H7 (cell line): ENCODE results near the gene HMGN3. TPM values are rescaled to one million over a fixed set of nuclear protein-coding genes. Genes with fewer than 3 reads are reported as not detected.
A peak's percentile ranks its signal among the peaks of the same experiment; 100 is the strongest.
"Not testable (repeated sequence)": the region's sequence is repeated elsewhere in the genome, so short reads cannot be mapped to it uniquely, and the experiment has no call there.

ENCODE experiments used
- DNase-seq: peaks from one replicate; pipeline ENCODE4 v3.0.0; 2012
- H3K27me3 ChIP-seq: 2 replicates; pipeline ENCODE4 v1.6.0; 2011; ENCODE audit warnings: mild to moderate bottlenecking, low read length; ENCODE audit not compliant: control insufficient read depth, insufficient read depth
- H3K36me3 ChIP-seq: replicated peaks from 2 replicates; pipeline ENCODE4 v1.5.1; 2011; ENCODE audit warnings: low read length; ENCODE audit not compliant: control insufficient read depth, insufficient read depth
- H3K4me3 ChIP-seq: 2 replicates; pipeline ENCODE4 v1.5.1; 2011; ENCODE audit warnings: low read depth, mild to moderate bottlenecking, control low read depth, low read length, moderate library complexity; ENCODE audit not compliant: insufficient read depth
- total RNA-seq: library from RNA; depleted of rRNA; stranded (reverse); fragments of >200 nt; shearing (Covaris generic); gene quantifications from 2 replicates; pipeline ENCODE4 v1.2.3, GENCODE V29; 2014; rRNA removed

HMGN3 gene
- 89.6 and 95.9 TPM in 2 replicates for total RNA-seq

GRCh38 chr6:79234150-79235022 lies at the start of gene HMGN3:
Gene HMGN3, minus strand, starts transcription at chr6:79234682.
- Histone ChIP-seq H3K36me3 (no peaks in the 10 kb centered on the region), H3K27me3 (no peaks in the 10 kb centered on the region), H3K4me3 (peak within 1 kb of the TSS; percentile 63)
- peak; percentile 93 for DNase-seq

GRCh38 chr6:79280756-79281155 lies 46.3 kb upstream of the HMGN3 start:
- DNase-seq = no peak
- no peak overlapping the region for H3K4me3 ChIP-seq
- no peaks in the 10 kb centered on the region for H3K27me3 ChIP-seq
- no peaks in the 10 kb centered on the region for H3K36me3 ChIP-seq

- no peak for DNase-seq
- H3K27me3 ChIP-seq = no peaks in the 10 kb centered on the region
- no peak overlapping the region for H3K4me3 ChIP-seq
- H3K36me3 ChIP-seq = no peaks in the 10 kb centered on the region
Observed at GRCh38 chr6:79277109-79277508, 42.6 kb upstream of the HMGN3 start.

- H3K4me3 ChIP-seq = no peak overlapping the region
- H3K36me3 ChIP-seq = no peaks in the 10 kb centered on the region
- DNase-seq = no peak
- no peaks in the 10 kb centered on the region for H3K27me3 ChIP-seq
Observed at GRCh38 chr6:79269877-79270276, 35.4 kb upstream of the HMGN3 start.

GRCh38 chr6:79267128-79267527 lies 32.6 kb upstream of the HMGN3 start:
- Histone ChIP-seq H3K27me3 (no peaks in the 10 kb centered on the region), H3K36me3 (no peaks in the 10 kb centered on the region), H3K4me3 (no peak overlapping the region)
- no peak for DNase-seq

- no peak overlapping the region for H3K4me3 ChIP-seq
Observed at GRCh38 chr6:79266051-79266450, 31.6 kb upstream of the HMGN3 start.

GRCh38 chr6:79263359-79263758 lies 28.9 kb upstream of the HMGN3 start:
- H3K27me3 ChIP-seq = no peaks in the 10 kb centered on the region
- DNase-seq = no peak
- no peaks in the 10 kb centered on the region for H3K36me3 ChIP-seq
- H3K4me3 ChIP-seq = no peak overlapping the region

More at GRCh38 chr6:79266051-79266450, 31.6 kb upstream of the HMGN3 start:
- no peak for DNase-seq
- H3K36me3 ChIP-seq = no peaks in the 10 kb centered on the region
- H3K27me3 ChIP-seq = no peaks in the 10 kb centered on the region

DNA sequence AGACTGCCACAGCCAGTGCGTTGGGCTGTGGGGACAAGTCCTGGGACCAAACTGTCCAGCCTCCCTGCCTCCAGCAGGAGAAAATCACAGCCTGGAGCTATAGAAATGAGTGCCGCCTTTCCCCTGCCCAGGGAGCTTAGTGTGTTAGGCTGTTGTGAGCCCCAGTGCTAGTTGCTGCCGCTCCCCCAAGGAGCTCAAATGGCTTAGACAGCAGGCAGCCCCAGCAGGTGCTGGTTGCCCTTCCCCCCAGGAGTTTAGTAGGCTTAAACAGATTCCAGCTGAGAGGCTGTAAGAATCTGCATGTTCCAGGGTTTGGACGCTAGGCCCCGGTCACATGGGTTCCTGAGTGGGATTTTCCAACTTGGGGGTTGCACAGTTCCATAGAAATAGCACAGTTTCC lies 27.2 kb upstream of the HMGN3 start:
- Histone ChIP-seq H3K36me3 (no peaks in the 10 kb centered on the region), H3K4me3 (no peak overlapping the region), H3K27me3 (no peaks in the 10 kb centered on the region)
- no peak for DNase-seq

GRCh38 chr6:79260772-79261171 lies 26.3 kb upstream of the HMGN3 start:
- H3K36me3 ChIP-seq = no peaks in the 10 kb centered on the region
- H3K4me3 ChIP-seq = no peak overlapping the region
- no peak for DNase-seq
- no peaks in the 10 kb centered on the region for H3K27me3 ChIP-seq

DNA sequence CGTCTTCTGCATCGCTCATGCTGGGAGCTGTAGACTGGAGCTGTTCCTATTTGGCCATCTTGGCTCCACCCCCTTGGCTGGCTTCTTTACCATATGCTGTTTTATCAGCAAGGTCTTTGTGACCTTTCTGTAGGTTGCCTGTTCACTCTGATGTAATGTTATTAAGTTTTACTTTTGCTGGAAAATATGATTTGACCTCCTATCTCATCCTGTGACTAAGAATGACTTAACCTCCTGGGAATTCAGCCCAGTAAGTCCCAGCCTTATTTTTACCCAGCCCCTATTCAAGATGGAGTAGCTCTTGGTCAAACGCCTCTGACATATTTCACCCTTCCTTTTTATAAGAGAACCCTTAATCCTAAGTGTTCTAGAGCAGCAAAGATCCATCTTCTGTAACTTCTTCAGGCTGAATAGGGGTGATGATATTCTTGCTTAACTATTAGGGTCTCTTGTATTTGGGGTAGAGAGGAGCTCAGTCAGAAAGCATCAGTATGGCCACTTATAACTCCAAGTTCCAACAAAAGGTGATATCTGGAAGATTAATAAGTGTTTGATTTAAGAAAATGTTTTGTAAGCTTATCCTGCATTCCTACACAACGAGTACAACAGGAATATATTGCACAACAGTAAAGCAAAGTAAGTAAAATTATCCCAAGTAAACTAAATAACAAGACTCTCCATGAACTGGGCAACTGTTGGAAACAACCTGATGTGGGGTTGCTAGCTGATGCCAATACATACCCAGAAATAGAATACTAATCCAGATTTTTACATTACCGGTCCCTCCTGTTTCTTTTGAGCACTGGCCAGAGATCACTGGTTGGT lies 23.1 kb upstream of the HMGN3 start:
- Histone ChIP-seq H3K27me3 (no peaks in the 10 kb centered on the region), H3K4me3 (no peak overlapping the region), H3K36me3 (no peaks in the 10 kb centered on the region)
- no peak for DNase-seq

DNA sequence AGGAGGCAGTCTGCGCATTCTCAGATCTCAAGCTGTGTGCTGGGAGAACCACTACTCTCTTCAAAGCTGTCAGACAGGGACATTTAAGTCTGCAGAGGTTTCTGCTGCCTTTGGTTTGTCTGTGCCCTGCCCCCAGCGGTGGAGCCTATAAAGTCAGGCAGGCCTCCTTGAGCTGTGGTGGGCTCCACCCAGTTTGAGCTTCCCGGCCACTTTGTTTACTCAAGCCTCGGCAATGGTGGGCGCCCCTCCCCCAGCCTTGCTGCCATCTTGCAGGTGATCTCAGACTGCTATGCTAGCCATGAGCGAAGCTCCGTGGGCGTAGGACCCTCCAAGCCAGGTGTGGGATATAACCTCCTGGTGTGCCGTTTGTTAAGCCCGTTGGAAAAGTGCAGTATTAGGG lies 22.3 kb upstream of the HMGN3 start:
- not testable (repeated sequence) for H3K36me3 ChIP-seq, H3K4me3 ChIP-seq, DNase-seq, H3K27me3 ChIP-seq

DNA sequence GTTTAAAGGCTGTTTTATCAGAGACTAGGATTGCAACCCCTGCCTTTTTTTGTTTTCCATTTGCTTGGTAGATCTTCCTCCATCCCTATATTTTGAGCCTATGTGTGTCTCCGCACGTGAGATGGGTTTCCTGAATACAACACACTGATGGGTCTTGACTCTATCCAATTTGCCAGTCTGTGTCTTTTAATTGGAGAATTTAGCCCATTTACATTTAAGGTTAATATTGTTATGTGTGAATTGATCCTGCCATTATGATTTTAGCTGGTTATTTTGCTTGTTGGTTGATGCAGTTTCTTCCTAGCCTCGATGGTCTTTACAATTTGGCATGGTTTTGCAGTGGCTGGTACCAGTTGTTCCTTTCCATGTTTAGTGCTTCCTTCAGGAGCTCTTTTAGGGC lies 20.6 kb upstream of the HMGN3 start:
- DNase-seq, H3K27me3 ChIP-seq, H3K36me3 ChIP-seq, H3K4me3 ChIP-seq: not testable (repeated sequence)

- Histone ChIP-seq H3K4me3 (no peak overlapping the region), H3K36me3 (no peaks in the 10 kb centered on the region), H3K27me3 (no peaks in the 10 kb centered on the region)
- no peak for DNase-seq
Observed at GRCh38 chr6:79250559-79250958, 16.1 kb upstream of the HMGN3 start.

DNA sequence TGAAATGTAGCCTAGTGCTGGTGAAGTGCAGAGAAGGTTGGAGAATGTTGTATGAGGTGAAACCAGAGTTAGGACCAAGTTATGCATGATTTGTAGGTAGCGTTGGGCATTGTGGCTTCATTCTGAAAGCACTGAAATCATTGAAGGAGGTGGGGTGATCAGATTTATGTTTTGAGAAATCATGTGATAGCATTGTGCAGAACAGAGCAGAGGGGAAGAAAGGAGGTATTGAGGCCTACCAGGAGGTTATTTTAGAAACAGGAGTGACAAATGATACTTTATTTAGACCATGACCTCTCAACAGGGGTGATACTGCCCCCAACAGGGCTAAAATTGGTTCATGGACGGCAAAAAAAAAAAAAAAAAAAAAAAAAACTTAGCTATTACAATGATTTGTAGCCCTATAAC lies 15.6 kb upstream of the HMGN3 start:
- no peak overlapping the region for H3K4me3 ChIP-seq
- H3K36me3 ChIP-seq = no peaks in the 10 kb centered on the region
- peak; percentile 20 for DNase-seq
- H3K27me3 ChIP-seq = no peaks in the 10 kb centered on the region

- DNase-seq = no peak
- Histone ChIP-seq H3K36me3 (no peaks in the 10 kb centered on the region), H3K4me3 (no peak overlapping the region), H3K27me3 (no peaks in the 10 kb centered on the region)
Observed at GRCh38 chr6:79249136-79249535, 14.7 kb upstream of the HMGN3 start.
